HepG2 (cell line): ENCODE results near the gene EEPD1. TPM values are rescaled to one million over a fixed set of nuclear protein-coding genes. Genes with fewer than 3 reads are reported as not detected.

Source experiments
- ARID2 ChIP-seq: sonication (generic); formaldehyde crosslinking; IDR thresholded peaks from 2 replicates; pipeline ENCODE4 v1.8.1; 2022; ENCODE audit warnings: mild to moderate bottlenecking, missing genetic modification reagents, borderline replicate concordance
- CC2D1A ChIP-seq: sonication (generic); formaldehyde crosslinking; IDR thresholded peaks from 2 replicates; pipeline ENCODE4 v1.8.1; 2023; ENCODE audit warnings: mild to moderate bottlenecking, missing genetic modification reagents
- KLF12 ChIP-seq: sonication (generic); formaldehyde crosslinking; IDR thresholded peaks from 2 replicates; pipeline ENCODE4 v1.4.0; 2020; ENCODE audit warnings: missing genetic modification reagents, borderline replicate concordance
- MAZ ChIP-seq, 2 experiments: sonication (generic) in 1 of 2; formaldehyde crosslinking in 1 of 2; IDR thresholded peaks; 2 replicates each; pipeline versions ENCODE4 v1.5.0 to v1.6.1; 2012 to 2020; ENCODE audit warnings: low read depth in 2 of 2, mild to moderate bottlenecking in 2 of 2, borderline replicate concordance in 1 of 2, improper control_type of control experiment in 1 of 2, low read length in 1 of 2, missing genetic modification reagents in 1 of 2, moderate library complexity in 1 of 2
- MED8 ChIP-seq: sonication (generic); formaldehyde crosslinking; IDR thresholded peaks from 2 replicates; pipeline ENCODE4 v1.8.1; 2023; ENCODE audit warnings: mild to moderate bottlenecking, missing genetic modification reagents; ENCODE audit not compliant: insufficient replicate concordance
- RNF2 ChIP-seq: fragments of 450-650 bp; conservative IDR thresholded peaks from 2 replicates; pipeline ENCODE4 v1.6.1; 2016; ENCODE audit warnings: low read depth
- SIX4 ChIP-seq: sonication (generic); formaldehyde crosslinking; IDR thresholded peaks from 2 replicates; pipeline ENCODE4 v1.4.0; 2020; ENCODE audit warnings: missing genetic modification reagents
- YY1 ChIP-seq: IDR thresholded peaks from 2 replicates; pipeline ENCODE4 v1.6.1; 2011; ENCODE audit warnings: low read length, low read depth, moderate library complexity, mild to moderate bottlenecking; ENCODE audit not compliant: insufficient read depth, insufficient replicate concordance
- ZEB1 ChIP-seq: IDR thresholded peaks from 2 replicates; pipeline ENCODE4 v1.6.1; 2012; ENCODE audit warnings: mild to moderate bottlenecking, low read depth, inconsistent platforms; ENCODE audit not compliant: insufficient replicate concordance
- ZFP36 ChIP-seq: fragments of 150-350 bp; IDR thresholded peaks from 2 replicates; pipeline ENCODE4 v1.6.1; 2018; ENCODE audit warnings: borderline replicate concordance, low read length, low read depth; ENCODE audit not compliant: partially characterized antibody
- ZNF24 ChIP-seq: fragments of 450-650 bp; IDR thresholded peaks from 2 replicates; pipeline ENCODE4 v1.6.1; 2017; ENCODE audit warnings: antibody characterized with exemption, mild to moderate bottlenecking
- ZNF263 ChIP-seq: sonication (generic); formaldehyde crosslinking; IDR thresholded peaks from 2 replicates; pipeline ENCODE4 v1.4.0; 2020; ENCODE audit warnings: missing genetic modification reagents
- ZNF326 ChIP-seq: sonication (generic); formaldehyde crosslinking; IDR thresholded peaks from 2 replicates; pipeline ENCODE4 v1.4.0; 2020; ENCODE audit warnings: missing genetic modification reagents, borderline replicate concordance
- ZNF496 ChIP-seq: sonication (generic); formaldehyde crosslinking; IDR thresholded peaks from 2 replicates; pipeline ENCODE4 v1.8.1; 2023; ENCODE audit warnings: mild to moderate bottlenecking, moderate library complexity, missing genetic modification reagents; ENCODE audit not compliant: insufficient replicate concordance
- ZNF7 ChIP-seq: IDR thresholded peaks from 2 replicates; pipeline ENCODE4 v1.6.1; 2016; ENCODE audit warnings: missing biosample characterization, missing genetic modification reagents
- ZNF781 ChIP-seq: sonication (generic); formaldehyde crosslinking; IDR thresholded peaks from 2 replicates; pipeline ENCODE4 v1.5.1; 2020; ENCODE audit warnings: borderline replicate concordance, mild to moderate bottlenecking, missing genetic modification reagents; ENCODE audit errors: not compliant biosample characterization
- polyA plus RNA-seq, 8 experiments: library from polyadenylated mRNA; depleted of rRNA in 3 of 8; stranded (reverse) in 7 of 8; unstranded in 1 of 8; fragments of >200 nt; fragmentation: Illumina TruSeq in 4 of 8; extraction: Trizol in 4 of 8; gene quantifications; 2 replicates each; pipeline versions ENCODE4 v1.2.1 to v1.2.3, GENCODE V29; 2011 to 2016; ENCODE audit warnings: low read depth in 4 of 8, missing spikeins in 1 of 8, mixed read lengths in 1 of 8; ENCODE audit not compliant: insufficient read depth in 1 of 8
- total RNA-seq, 5 experiments: library from RNA; depleted of rRNA; stranded (reverse); fragments of >200 nt; fragmentation: Illumina TruSeq; extraction: Trizol; gene quantifications; 2 replicates each; pipeline ENCODE4 v1.2.3, GENCODE V29; 2016; ENCODE audit warnings: low read depth in 1 of 5
- TF ChIP-seq, protein P1 (sequence below), 2 experiments: fragments of 450-650 bp in 1 of 2; sonication (generic) in 1 of 2; formaldehyde crosslinking in 1 of 2; IDR thresholded peaks; 2 replicates each; pipeline versions ENCODE4 v1.6.1 to v1.8.0; 2016 to 2022; ENCODE audit warnings: antibody characterized with exemption in 1 of 2, mild to moderate bottlenecking in 1 of 2, missing genetic modification reagents in 1 of 2
- TF ChIP-seq, protein P2 (sequence below): IDR thresholded peaks from 2 replicates; pipeline ENCODE4 v1.6.1; 2016; ENCODE audit warnings: control low read depth
- TF ChIP-seq, protein P3 (sequence below): IDR thresholded peaks from 2 replicates; pipeline ENCODE4 v1.6.1; 2018; ENCODE audit warnings: missing genetic modification reagents, mild to moderate bottlenecking, missing compliant biosample characterization

Gene EEPD1
- total and polyA plus RNA-seq, 2 of the 13 experiments (the other 11 are each of a cell fraction or from before 2014, with no cell fraction given), result 10.1 to 16.4 TPM

DNA sequence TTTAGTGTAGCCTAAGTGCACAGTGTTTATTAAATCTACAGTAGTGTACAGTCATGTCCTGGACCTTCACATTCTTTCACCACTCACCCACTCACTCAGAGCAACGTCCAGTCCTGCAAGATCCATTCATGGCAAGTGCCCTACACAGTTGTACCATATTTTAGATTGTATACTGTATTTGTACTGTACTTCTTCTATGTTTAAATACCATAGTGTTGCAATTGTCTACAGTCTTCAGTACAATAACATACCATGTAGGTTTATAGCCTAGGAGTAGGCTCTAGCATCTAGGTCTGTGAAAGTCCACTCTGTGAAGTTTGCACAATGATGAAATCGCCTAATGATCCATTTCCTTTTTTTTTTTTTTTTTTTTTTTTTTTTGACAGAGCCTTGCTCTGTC is 12.0 kb downstream of the EEPD1 start (continued):
- TF ChIP-seq, protein P1, sequence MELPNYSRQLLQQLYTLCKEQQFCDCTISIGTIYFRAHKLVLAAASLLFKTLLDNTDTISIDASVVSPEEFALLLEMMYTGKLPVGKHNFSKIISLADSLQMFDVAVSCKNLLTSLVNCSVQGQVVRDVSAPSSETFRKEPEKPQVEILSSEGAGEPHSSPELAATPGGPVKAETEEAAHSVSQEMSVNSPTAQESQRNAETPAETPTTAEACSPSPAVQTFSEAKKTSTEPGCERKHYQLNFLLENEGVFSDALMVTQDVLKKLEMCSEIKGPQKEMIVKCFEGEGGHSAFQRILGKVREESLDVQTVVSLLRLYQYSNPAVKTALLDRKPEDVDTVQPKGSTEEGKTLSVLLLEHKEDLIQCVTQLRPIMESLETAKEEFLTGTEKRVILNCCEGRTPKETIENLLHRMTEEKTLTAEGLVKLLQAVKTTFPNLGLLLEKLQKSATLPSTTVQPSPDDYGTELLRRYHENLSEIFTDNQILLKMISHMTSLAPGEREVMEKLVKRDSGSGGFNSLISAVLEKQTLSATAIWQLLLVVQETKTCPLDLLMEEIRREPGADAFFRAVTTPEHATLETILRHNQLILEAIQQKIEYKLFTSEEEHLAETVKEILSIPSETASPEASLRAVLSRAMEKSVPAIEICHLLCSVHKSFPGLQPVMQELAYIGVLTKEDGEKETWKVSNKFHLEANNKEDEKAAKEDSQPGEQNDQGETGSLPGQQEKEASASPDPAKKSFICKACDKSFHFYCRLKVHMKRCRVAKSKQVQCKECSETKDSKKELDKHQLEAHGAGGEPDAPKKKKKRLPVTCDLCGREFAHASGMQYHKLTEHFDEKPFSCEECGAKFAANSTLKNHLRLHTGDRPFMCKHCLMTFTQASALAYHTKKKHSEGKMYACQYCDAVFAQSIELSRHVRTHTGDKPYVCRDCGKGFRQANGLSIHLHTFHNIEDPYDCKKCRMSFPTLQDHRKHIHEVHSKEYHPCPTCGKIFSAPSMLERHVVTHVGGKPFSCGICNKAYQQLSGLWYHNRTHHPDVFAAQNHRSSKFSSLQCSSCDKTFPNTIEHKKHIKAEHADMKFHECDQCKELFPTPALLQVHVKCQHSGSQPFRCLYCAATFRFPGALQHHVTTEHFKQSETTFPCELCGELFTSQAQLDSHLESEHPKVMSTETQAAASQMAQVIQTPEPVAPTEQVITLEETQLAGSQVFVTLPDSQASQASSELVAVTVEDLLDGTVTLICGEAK (IDR thresholded peaks at IDR 0.05), result no peak
- TF ChIP-seq, protein P1 (CRISPR knock-in tag; IDR thresholded peaks at IDR 0.05), result no peak
- TF ChIP-seq YY1, result no peak
- TF ChIP-seq ZNF326 (CRISPR knock-in tag), result no peak
- no peak for TF ChIP-seq ZNF24
- TF ChIP-seq, protein P2, sequence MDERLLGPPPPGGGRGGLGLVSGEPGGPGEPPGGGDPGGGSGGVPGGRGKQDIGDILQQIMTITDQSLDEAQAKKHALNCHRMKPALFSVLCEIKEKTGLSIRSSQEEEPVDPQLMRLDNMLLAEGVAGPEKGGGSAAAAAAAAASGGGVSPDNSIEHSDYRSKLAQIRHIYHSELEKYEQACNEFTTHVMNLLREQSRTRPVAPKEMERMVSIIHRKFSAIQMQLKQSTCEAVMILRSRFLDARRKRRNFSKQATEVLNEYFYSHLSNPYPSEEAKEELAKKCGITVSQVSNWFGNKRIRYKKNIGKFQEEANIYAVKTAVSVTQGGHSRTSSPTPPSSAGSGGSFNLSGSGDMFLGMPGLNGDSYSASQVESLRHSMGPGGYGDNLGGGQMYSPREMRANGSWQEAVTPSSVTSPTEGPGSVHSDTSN, result no peak
- no peak for TF ChIP-seq ZEB1
- TF ChIP-seq ZNF263 (CRISPR knock-in tag), result no peak
- TF ChIP-seq ZFP36, result no peak
- no peak for TF ChIP-seq MED8
- no peak for TF ChIP-seq ARID2
- no peak for TF ChIP-seq SIX4 (CRISPR knock-in tag)
- no peak for TF ChIP-seq ZNF7
- no peak for TF ChIP-seq MAZ (IDR thresholded peaks at IDR 0.05; ENCODE audit: borderline replicate concordance, low read depth, low read length)
- TF ChIP-seq MAZ (CRISPR knock-in tag; IDR thresholded peaks at IDR 0.05; ENCODE audit: low read depth), result no peak
- TF ChIP-seq ZNF781 (CRISPR knock-in tag), result no peak
- TF ChIP-seq ZNF496, result no peak
- TF ChIP-seq, protein P3, sequence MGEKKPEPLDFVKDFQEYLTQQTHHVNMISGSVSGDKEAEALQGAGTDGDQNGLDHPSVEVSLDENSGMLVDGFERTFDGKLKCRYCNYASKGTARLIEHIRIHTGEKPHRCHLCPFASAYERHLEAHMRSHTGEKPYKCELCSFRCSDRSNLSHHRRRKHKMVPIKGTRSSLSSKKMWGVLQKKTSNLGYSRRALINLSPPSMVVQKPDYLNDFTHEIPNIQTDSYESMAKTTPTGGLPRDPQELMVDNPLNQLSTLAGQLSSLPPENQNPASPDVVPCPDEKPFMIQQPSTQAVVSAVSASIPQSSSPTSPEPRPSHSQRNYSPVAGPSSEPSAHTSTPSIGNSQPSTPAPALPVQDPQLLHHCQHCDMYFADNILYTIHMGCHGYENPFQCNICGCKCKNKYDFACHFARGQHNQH (CRISPR knock-in tag), result peak; percentile 87; the same call in 1 of the 2 replicates
- no peak for TF ChIP-seq RNF2
- no peak for TF ChIP-seq KLF12
- no peak for TF ChIP-seq CC2D1A
